DND-41 (cell line): ENCODE results near the gene RUVBL1.

Experiments
- ATAC-seq: fragments of 200-7000 bp; cut with Tn5 transposase; 3 replicates; pipeline ENCODE4 v1.9.1; 2021; ENCODE audit warnings: low read depth; ENCODE audit not compliant: insufficient read depth
- DNase-seq: peaks from one replicate; pipeline ENCODE4 v3.0.0-alpha.2; 2020
- H2AFZ ChIP-seq: 2 replicates; pipeline ENCODE4 v1.6.0; 2012; ENCODE audit warnings: low read depth, low read length
- H3K27ac ChIP-seq: 2 replicates; pipeline ENCODE4 v1.5.1; 2012; ENCODE audit warnings: low read length, inconsistent platforms
- H3K27me3 ChIP-seq: fragments of 200-600 bp; sonication (generic); 2 replicates; pipeline ENCODE4 v1.6.0; 2012; ENCODE audit warnings: low read length, mild to moderate bottlenecking, inconsistent platforms; ENCODE audit not compliant: insufficient read depth, poor library complexity
- H3K36me3 ChIP-seq: 2 replicates; pipeline ENCODE4 v1.5.1; 2012; ENCODE audit warnings: low read length, inconsistent platforms; ENCODE audit not compliant: insufficient read depth
- H3K4me1 ChIP-seq: 2 replicates; pipeline ENCODE4 v1.5.1; 2012; ENCODE audit warnings: mild to moderate bottlenecking, low read length; ENCODE audit not compliant: insufficient read depth
- H3K4me2 ChIP-seq: 2 replicates; pipeline ENCODE4 v1.6.0; 2012; ENCODE audit warnings: mild to moderate bottlenecking, moderate library complexity, low read length, inconsistent platforms; ENCODE audit not compliant: insufficient read depth
- H3K4me3 ChIP-seq, 2 experiments: fragments of 200-600 bp in 1 of 2; shearing (Covaris generic) in 1 of 2; 2 replicates each; pipeline ENCODE4 v1.5.1; 2012 to 2016; ENCODE audit warnings: inconsistent platforms in 2 of 2, low read length in 2 of 2, mild to moderate bottlenecking in 2 of 2, low read depth in 1 of 2, moderate library complexity in 1 of 2
- H3K79me2 ChIP-seq: 2 replicates; pipeline ENCODE4 v1.6.0; 2012; ENCODE audit warnings: low read length, inconsistent platforms; ENCODE audit not compliant: insufficient read depth
- H3K9ac ChIP-seq: 2 replicates; pipeline ENCODE4 v1.6.0; 2012; ENCODE audit warnings: low read depth, mild to moderate bottlenecking, inconsistent platforms, low read length, moderate library complexity
- H3K9me3 ChIP-seq: 2 replicates; pipeline ENCODE4 v1.5.1; 2012; ENCODE audit warnings: low read length, moderate library complexity, mild to moderate bottlenecking, inconsistent platforms; ENCODE audit not compliant: insufficient read depth, severe bottlenecking
- H4K20me1 ChIP-seq: 2 replicates; pipeline ENCODE4 v1.6.0; 2012; ENCODE audit warnings: low read length; ENCODE audit not compliant: insufficient read depth
- EZH2 ChIP-seq: IDR thresholded peaks from 3 replicates; pipeline ENCODE4 v1.6.1; 2012; ENCODE audit warnings: borderline replicate concordance, low read depth, mild to moderate bottlenecking, moderate library complexity, low read length, inconsistent platforms; ENCODE audit not compliant: severe bottlenecking
- TF ChIP-seq, protein P1 (sequence below): IDR thresholded peaks from 2 replicates; pipeline ENCODE4 v1.5.1; 2012; ENCODE audit warnings: borderline replicate concordance, low read length, moderate library complexity, mild to moderate bottlenecking; ENCODE audit not compliant: poor library complexity, severe bottlenecking; ENCODE audit errors: extremely low read depth

Gene RUVBL1

GRCh38 chr3:128051459-128051836 is 72.2 kb downstream of the RUVBL1 start:
- H3K9ac ChIP-seq, result peak overlapping the region; percentile 91
- H3K79me2 ChIP-seq, result peaks cover 54% of the 10 kb centered on the region
- no peaks in the 10 kb centered on the region for H3K27me3 ChIP-seq
- TF ChIP-seq, protein P1, sequence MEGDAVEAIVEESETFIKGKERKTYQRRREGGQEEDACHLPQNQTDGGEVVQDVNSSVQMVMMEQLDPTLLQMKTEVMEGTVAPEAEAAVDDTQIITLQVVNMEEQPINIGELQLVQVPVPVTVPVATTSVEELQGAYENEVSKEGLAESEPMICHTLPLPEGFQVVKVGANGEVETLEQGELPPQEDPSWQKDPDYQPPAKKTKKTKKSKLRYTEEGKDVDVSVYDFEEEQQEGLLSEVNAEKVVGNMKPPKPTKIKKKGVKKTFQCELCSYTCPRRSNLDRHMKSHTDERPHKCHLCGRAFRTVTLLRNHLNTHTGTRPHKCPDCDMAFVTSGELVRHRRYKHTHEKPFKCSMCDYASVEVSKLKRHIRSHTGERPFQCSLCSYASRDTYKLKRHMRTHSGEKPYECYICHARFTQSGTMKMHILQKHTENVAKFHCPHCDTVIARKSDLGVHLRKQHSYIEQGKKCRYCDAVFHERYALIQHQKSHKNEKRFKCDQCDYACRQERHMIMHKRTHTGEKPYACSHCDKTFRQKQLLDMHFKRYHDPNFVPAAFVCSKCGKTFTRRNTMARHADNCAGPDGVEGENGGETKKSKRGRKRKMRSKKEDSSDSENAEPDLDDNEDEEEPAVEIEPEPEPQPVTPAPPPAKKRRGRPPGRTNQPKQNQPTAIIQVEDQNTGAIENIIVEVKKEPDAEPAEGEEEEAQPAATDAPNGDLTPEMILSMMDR, result no peak
- TF ChIP-seq EZH2, result no peak
- ATAC-seq (no peak), DNase-seq (no peak)
- H3K4me2 ChIP-seq, result peak overlapping the region; percentile 81
- peak overlapping the region; percentile 65 to 96 for H3K4me3 ChIP-seq
- H2AFZ ChIP-seq, result peak overlapping the region; percentile 94
- peaks cover 35% of the 10 kb centered on the region for H3K36me3 ChIP-seq
- H4K20me1 ChIP-seq, result peaks cover 18% of the 10 kb centered on the region
- H3K9me3 ChIP-seq, result no peaks in the 10 kb centered on the region
- peak overlapping the region; percentile 83 for H3K27ac ChIP-seq
- H3K4me1 ChIP-seq, result peaks cover 41% of the 10 kb centered on the region

GRCh38 chr3:128050597-128050996 is 73.0 kb downstream of the RUVBL1 start:
- peaks cover 18% of the 10 kb centered on the region for H4K20me1 ChIP-seq
- H3K27me3 ChIP-seq, result no peaks in the 10 kb centered on the region
- TF ChIP-seq, protein P1, result no peak
- TF ChIP-seq EZH2, result no peak
- no peak overlapping the region for H3K4me3 ChIP-seq
- H3K4me1 ChIP-seq, result peaks cover 38% of the 10 kb centered on the region
- H3K4me2 ChIP-seq, result peak overlapping the region; percentile 81; the same call in 1 of the 2 replicates
- no peak overlapping the region for H3K9ac ChIP-seq
- ATAC-seq (no peak), DNase-seq (no peak)
- peaks cover 27% of the 10 kb centered on the region for H3K36me3 ChIP-seq
- H3K27ac ChIP-seq, result no peak overlapping the region
- H3K9me3 ChIP-seq, result no peaks in the 10 kb centered on the region
- H2AFZ ChIP-seq, result no peak overlapping the region
- H3K79me2 ChIP-seq, result peaks cover 45% of the 10 kb centered on the region

- H2AFZ ChIP-seq, result no peak overlapping the region
Observed at GRCh38 chr3:128041344-128041743, 82.3 kb downstream of the RUVBL1 start.

More at GRCh38 chr3:128041344-128041743, 82.3 kb downstream of the RUVBL1 start:
- no peak for DNase-seq
- Histone ChIP-seq H4K20me1 (no peaks in the 10 kb centered on the region), H3K36me3 (no peaks in the 10 kb centered on the region), H3K9me3 (no peaks in the 10 kb centered on the region), H3K4me2 (no peak overlapping the region), H3K9ac (no peak overlapping the region), H3K27me3 (peaks cover 5% of the 10 kb centered on the region), H3K79me2 (no peaks in the 10 kb centered on the region), H3K4me1 (no peaks in the 10 kb centered on the region), H3K4me3 (no peak overlapping the region), H3K27ac (no peak overlapping the region)
- TF ChIP-seq, protein P1, result no peak
- no peak for TF ChIP-seq EZH2
- ATAC-seq, result no peak
